Testis (tissue), 3 donors: ENCODE results near the gene POLH. TPM values are rescaled to one million over a fixed set of nuclear protein-coding genes. Genes with fewer than 3 reads are reported as not detected.
"Not testable (repeated sequence)": the region's sequence is repeated elsewhere in the genome, so short reads cannot be mapped to it uniquely, and the experiment has no call there.

Experiments used
- DNase-seq: peaks from one replicate; pipeline ENCODE4 v3.0.0-alpha.2; 2019
- H3K27ac ChIP-seq, 2 donors: fragments of 200-600 bp; sonication (generic); one replicate each; pipeline ENCODE4 v1.5.1; 2019
- H3K27me3 ChIP-seq: fragments of 200-600 bp; sonication (generic); one replicate; pipeline ENCODE4 v1.5.1; 2019
- H3K36me3 ChIP-seq: fragments of 200-600 bp; sonication (generic); one replicate; pipeline ENCODE4 v1.5.1; 2017; ENCODE audit warnings: low read depth; ENCODE audit errors: missing control alignments
- H3K4me1 ChIP-seq: fragments of 200-600 bp; sonication (generic); one replicate; pipeline ENCODE4 v1.5.1; 2019
- H3K4me3 ChIP-seq, 2 donors: fragments of 200-600 bp; sonication (generic); one replicate each; pipeline ENCODE4 v1.5.1; 2017 to 2019
- H3K9me3 ChIP-seq: fragments of 200-600 bp; sonication (generic); one replicate; pipeline ENCODE4 v1.5.1; 2017
- POLR2A ChIP-seq: fragments of 450-650 bp; IDR thresholded peaks from one replicate; pipeline ENCODE4 v1.6.1; 2017; ENCODE audit warnings: antibody characterized with exemption, mild to moderate bottlenecking, moderate library complexity
- WGBS, 2 donors: methylation state at CpG; one replicate each; pipeline ENCODE4 v1.1.5; 2018; 5-methylcytosine and 5-hydroxymethylcytosine counted together
- intact Hi-C: fragments of 100-400 bp; cut with DNase I; formaldehyde crosslinking; loops from one replicate; pipeline ENCODE4 v1.15.1; 2023; ENCODE audit warnings: low total_unique reads
- polyA plus RNA-seq: library from polyadenylated mRNA; stranded (reverse); fragments of 350-450 nt; fragmentation: Illumina TruSeq; extraction: RNeasy Lipid Tissue Mini Kit (QIAGEN cat#74804); gene quantifications from one replicate; pipeline ENCODE4 v1.2.3, GENCODE V29; 2014; ENCODE audit warnings: low read depth, low replicate concordance; ENCODE audit not compliant: insufficient read depth
- total RNA-seq, 2 donors: library from RNA; depleted of rRNA; stranded (reverse); fragments of >200 nt; gene quantifications; one replicate each; pipeline ENCODE4 v1.2.3, GENCODE V29; 2016
- TF ChIP-seq, protein P1 (sequence below), 3 experiments: fragments of 450-650 bp in 2 of 3; fragments of 200-600 bp in 1 of 3; sonication (generic) in 1 of 3; IDR thresholded peaks; one replicate each; pipeline ENCODE4 v1.5.1; 2016 to 2019; ENCODE audit warnings: antibody characterized with exemption in 3 of 3, mild to moderate bottlenecking in 2 of 3, moderate library complexity in 1 of 3

POLH gene
- total and polyA plus RNA-seq, 3 donors from 2014 or later: 11.7 to 29.5 (median 18.3) TPM

DNA sequence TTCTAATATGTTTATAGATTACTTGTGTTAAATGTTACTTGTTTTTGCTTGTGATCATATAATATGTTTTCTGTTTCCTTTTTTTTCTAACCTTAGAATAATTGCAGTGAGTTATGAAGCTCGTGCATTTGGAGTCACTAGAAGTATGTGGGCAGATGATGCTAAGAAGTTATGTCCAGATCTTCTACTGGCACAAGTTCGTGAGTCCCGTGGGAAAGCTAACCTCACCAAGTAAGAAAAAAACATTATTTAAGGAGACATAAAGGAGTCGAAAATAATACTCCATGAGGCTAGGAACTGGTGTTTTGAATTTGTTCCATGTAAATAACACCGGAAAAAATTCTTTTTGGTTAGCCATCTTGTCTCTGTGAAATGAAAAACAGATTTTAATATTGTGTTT is 6.9 kb downstream of the POLH start:
- H3K36me3 ChIP-seq: no peaks in the 10 kb centered on the region
- H3K27me3 ChIP-seq: no peaks in the 10 kb centered on the region
- intact Hi-C loops: no loop called here
- 74 to 80% methylated on average over 5 of the region's 5 CpGs for WGBS, 2 donors
- H3K9me3 ChIP-seq: no peaks in the 10 kb centered on the region
- H3K27ac ChIP-seq: no peak overlapping the region
- TF ChIP-seq, protein P1, sequence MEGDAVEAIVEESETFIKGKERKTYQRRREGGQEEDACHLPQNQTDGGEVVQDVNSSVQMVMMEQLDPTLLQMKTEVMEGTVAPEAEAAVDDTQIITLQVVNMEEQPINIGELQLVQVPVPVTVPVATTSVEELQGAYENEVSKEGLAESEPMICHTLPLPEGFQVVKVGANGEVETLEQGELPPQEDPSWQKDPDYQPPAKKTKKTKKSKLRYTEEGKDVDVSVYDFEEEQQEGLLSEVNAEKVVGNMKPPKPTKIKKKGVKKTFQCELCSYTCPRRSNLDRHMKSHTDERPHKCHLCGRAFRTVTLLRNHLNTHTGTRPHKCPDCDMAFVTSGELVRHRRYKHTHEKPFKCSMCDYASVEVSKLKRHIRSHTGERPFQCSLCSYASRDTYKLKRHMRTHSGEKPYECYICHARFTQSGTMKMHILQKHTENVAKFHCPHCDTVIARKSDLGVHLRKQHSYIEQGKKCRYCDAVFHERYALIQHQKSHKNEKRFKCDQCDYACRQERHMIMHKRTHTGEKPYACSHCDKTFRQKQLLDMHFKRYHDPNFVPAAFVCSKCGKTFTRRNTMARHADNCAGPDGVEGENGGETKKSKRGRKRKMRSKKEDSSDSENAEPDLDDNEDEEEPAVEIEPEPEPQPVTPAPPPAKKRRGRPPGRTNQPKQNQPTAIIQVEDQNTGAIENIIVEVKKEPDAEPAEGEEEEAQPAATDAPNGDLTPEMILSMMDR (IDR thresholded peaks at IDR 0.05): no peak
- DNase-seq: no peak
- no peak overlapping the region for H3K4me3 ChIP-seq
- no peaks in the 10 kb centered on the region for H3K4me1 ChIP-seq

DNA sequence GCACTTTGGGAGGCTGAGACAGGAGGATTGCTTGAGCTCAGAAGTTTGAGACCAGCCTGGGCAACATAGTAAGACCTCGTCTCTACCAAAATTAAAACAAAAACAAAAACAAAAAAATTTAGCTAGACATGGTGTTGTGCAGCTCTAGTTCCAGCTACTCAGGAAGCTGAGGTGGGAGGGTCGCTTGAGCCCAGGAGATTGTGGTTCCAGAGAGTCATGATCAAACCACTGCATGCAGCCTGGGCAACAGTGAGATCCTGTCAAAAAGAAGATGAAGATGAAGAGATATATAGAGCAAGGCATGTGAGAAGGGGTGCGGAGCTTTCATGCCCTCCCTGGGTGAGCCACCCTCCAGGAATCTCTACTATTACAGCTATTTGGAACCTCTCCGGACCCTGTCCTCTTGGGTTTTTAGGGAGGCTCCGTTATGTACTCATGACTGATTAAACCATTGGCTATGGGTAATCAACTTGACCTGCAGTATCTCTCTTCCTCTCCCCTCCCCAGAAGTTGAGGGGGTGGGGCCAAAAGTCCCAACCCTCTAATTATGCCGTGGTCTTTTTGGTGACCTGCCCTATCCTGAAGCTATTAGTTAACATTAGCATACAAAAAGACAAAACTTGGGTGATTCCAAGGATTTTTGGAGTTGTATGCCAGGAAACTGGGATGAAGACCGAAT is 9.0 kb downstream of the POLH start:
- WGBS, 2 donors: 90 to 91% methylated on average over 7 of the region's 7 CpGs
- Histone ChIP-seq H3K27ac (no peak overlapping the region), H3K9me3 (no peaks in the 10 kb centered on the region), H3K36me3 (no peaks in the 10 kb centered on the region), H3K4me3 (no peak overlapping the region), H3K4me1 (no peaks in the 10 kb centered on the region), H3K27me3 (no peaks in the 10 kb centered on the region)
- TF ChIP-seq, protein P1 (IDR thresholded peaks at IDR 0.05): no peak
- TF ChIP-seq POLR2A: no peak
- DNase-seq: no peak
- intact Hi-C loops: no loop called here

DNA sequence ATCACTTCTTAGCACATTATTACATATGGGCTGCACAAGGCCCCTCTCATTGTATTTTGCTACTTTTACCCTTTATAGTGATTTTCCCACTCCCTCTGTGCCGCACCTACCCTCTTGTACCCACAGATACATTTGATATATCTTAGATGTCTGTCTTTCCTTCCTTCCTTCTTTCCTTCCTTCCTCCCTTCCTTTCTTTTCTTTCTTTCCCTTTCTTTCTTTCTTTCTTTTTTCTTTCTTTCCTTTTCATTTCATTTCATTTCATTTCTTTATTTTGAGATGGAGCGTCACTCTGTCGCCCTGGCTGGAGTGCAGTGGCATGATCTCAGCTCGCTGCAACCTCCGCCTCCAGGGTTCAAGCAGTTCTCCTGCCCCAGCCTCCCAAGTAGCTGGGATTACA is 12.2 kb downstream of the POLH start:
- WGBS, 2 donors: 93 to 95% methylated on average over 5 of the region's 5 CpGs
- TF ChIP-seq, protein P1 (IDR thresholded peaks at IDR 0.05): no peak
- TF ChIP-seq POLR2A: no peak
- H3K36me3 ChIP-seq: no peaks in the 10 kb centered on the region

DNA sequence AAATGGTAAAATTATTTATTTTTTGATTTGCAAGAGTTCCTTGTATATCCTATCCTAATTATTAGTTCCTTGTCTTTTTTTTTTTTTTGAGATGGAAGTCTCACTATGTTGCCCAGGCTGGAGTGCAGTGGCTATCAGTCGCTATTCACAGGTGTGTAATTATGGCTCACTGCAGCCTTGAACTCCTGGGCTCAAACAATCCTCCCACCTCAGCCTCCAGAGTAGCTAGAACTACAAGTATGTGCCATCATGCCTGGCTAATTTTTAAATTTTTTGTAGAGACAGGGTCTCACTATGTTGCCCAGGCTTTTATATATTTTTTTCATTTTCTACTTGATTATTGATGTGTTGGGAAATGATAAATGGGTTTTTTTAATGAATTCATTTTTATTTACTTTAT is 13.6 kb downstream of the POLH start:
- H3K27me3 ChIP-seq, intact Hi-C loops, H3K27ac ChIP-seq, H3K4me3 ChIP-seq, H3K9me3 ChIP-seq, DNase-seq, H3K4me1 ChIP-seq, H3K36me3 ChIP-seq: not testable (repeated sequence)
- 93% methylated on average over 1 of the region's 1 CpG for WGBS, 2 donors

More for the DNA sequence above, 12.2 kb downstream of the POLH start:
- no peak for DNase-seq
- Histone ChIP-seq H3K4me1 (no peaks in the 10 kb centered on the region), H3K9me3 (no peaks in the 10 kb centered on the region), H3K27ac (no peak overlapping the region), H3K4me3 (no peak overlapping the region), H3K27me3 (no peaks in the 10 kb centered on the region)
- intact Hi-C loops: no loop called here

DNA sequence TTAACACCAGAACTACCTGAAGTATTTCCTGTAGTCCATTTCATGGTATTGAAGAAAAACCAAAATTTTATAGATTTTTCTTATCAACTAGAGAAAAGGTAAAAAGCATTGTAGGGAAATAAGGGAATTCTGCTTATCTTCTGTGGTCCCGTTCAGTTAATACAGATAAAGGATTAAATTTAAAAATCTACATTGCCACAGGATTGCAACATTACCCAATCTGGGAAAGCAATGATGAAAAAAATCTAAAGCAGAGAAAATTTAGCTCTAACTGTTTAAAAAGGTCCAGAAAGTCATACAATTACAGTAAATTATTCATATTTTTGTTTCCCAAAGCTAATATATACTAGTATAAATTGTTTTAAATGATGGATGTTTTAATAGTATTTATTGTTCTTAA is 18.0 kb downstream of the POLH start:
- WGBS, 2 donors: 59 to 77% methylated on average over 1 of the region's 1 CpG
- TF ChIP-seq POLR2A: no peak
- TF ChIP-seq, protein P1 (IDR thresholded peaks at IDR 0.05): no peak
- Histone ChIP-seq H3K9me3 (no peaks in the 10 kb centered on the region), H3K4me1 (no peaks in the 10 kb centered on the region), H3K27ac (no peak overlapping the region), H3K36me3 (no peaks in the 10 kb centered on the region), H3K27me3 (no peaks in the 10 kb centered on the region), H3K4me3 (no peak overlapping the region)
- intact Hi-C loops: no loop called here
- DNase-seq: no peak
